ENCODE data around the gene GPR142.

The GPR142 gene

DNA sequence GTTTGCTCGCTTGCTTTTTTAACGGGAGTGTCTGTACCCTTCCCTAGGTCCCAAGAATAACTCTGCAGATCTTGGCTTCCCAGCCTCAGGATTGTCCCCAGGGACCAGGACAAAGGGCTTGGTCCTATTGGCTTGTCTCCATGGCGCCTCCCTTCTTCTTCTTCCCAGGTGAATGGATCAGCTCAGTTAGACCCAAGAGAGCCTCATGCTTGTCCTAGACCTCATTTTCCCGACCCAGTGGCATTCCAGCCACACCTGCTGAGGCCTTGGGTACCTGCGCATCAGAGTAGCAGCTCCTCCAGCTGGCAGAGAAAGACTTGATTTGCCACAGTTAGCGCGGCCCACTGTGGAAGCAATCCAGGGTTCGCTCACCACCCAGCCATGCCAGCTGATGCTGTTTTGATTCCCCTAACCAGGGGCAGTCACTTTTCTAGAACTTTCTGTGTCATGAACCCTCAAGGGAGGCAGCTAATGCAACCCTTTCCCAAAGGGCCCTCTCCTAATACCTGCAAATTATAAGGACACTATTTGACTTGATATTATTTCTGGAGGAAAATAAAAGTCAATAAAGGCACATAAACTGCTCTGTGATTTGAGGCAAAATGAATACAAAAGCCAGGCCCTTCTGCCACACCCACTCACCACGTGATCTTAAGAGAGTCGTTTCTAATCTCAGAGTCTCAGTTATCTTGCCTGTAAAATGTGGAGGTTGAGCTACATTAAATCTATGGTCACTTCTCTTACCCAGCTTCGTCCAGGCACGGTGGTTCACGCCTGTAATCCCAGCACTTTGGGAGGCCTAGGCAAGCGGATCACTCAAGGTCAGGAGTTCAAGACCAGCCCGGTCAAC lies 13.9 kb downstream of the GPR142 start:
- ATAC-seq = no peak
- no peak for TF ChIP-seq ESRRG (CRISPR knock-in tag; IDR thresholded peaks at IDR 0.05)
- TF ChIP-seq ZNF70 (CRISPR knock-in tag; IDR thresholded peaks at IDR 0.05) = no peak
- TF ChIP-seq ZNF565 (CRISPR knock-in tag; conservative IDR thresholded peaks at IDR 0.05; ENCODE audit: low read depth) = no peak
- no peak for TF ChIP-seq OSR1 (CRISPR knock-in tag; IDR thresholded peaks at IDR 0.05)
- TF ChIP-seq TSHZ2 (CRISPR knock-in tag; IDR thresholded peaks at IDR 0.05) = no peak
- no peak for TF ChIP-seq ZFP3 (CRISPR knock-in tag; IDR thresholded peaks at IDR 0.05)
- no peak for TF ChIP-seq ZFP30 (CRISPR knock-in tag; IDR thresholded peaks at IDR 0.05)
- no peak for TF ChIP-seq TOX (CRISPR knock-in tag; IDR thresholded peaks at IDR 0.05; ENCODE audit: borderline replicate concordance)
- no peak for TF ChIP-seq SNAI2 (CRISPR knock-in tag; IDR thresholded peaks at IDR 0.05)
- TF ChIP-seq ARNTL (CRISPR knock-in tag; IDR thresholded peaks at IDR 0.05; ENCODE audit: borderline replicate concordance, low read depth) = no peak
- TF ChIP-seq ZC3H10 (CRISPR knock-in tag; IDR thresholded peaks at IDR 0.05) = no peak
- TF ChIP-seq TCF4 (CRISPR knock-in tag; IDR thresholded peaks at IDR 0.05; ENCODE audit: borderline replicate concordance) = no peak
- TF ChIP-seq CSDC2 (CRISPR knock-in tag; IDR thresholded peaks at IDR 0.05) = no peak

- no peak for TF ChIP-seq PATZ1 (CRISPR knock-in tag; IDR thresholded peaks at IDR 0.05; ENCODE audit: borderline replicate concordance)
- TF ChIP-seq ARNTL (CRISPR knock-in tag; IDR thresholded peaks at IDR 0.05; ENCODE audit: borderline replicate concordance, low read depth) = no peak
- TF ChIP-seq PPARA (CRISPR knock-in tag; IDR thresholded peaks at IDR 0.05; ENCODE audit: borderline replicate concordance) = no peak
- TF ChIP-seq GLIS3 (CRISPR knock-in tag; IDR thresholded peaks at IDR 0.05) = no peak
- TF ChIP-seq ZFP30 (CRISPR knock-in tag; IDR thresholded peaks at IDR 0.05) = no peak
- TF ChIP-seq POU6F1 (CRISPR knock-in tag; IDR thresholded peaks at IDR 0.05; ENCODE audit: borderline replicate concordance, low read depth) = no peak
- TF ChIP-seq RARB (CRISPR knock-in tag; IDR thresholded peaks at IDR 0.05) = no peak
- no peak for TF ChIP-seq ZNF70 (CRISPR knock-in tag; IDR thresholded peaks at IDR 0.05)
- no peak for TF ChIP-seq ISL1 (CRISPR knock-in tag; IDR thresholded peaks at IDR 0.05)
- TF ChIP-seq BACH2 (CRISPR knock-in tag; IDR thresholded peaks at IDR 0.05; ENCODE audit: borderline replicate concordance) = no peak
- no peak for TF ChIP-seq TSHZ2 (CRISPR knock-in tag; IDR thresholded peaks at IDR 0.05)
- TF ChIP-seq, protein P1, sequence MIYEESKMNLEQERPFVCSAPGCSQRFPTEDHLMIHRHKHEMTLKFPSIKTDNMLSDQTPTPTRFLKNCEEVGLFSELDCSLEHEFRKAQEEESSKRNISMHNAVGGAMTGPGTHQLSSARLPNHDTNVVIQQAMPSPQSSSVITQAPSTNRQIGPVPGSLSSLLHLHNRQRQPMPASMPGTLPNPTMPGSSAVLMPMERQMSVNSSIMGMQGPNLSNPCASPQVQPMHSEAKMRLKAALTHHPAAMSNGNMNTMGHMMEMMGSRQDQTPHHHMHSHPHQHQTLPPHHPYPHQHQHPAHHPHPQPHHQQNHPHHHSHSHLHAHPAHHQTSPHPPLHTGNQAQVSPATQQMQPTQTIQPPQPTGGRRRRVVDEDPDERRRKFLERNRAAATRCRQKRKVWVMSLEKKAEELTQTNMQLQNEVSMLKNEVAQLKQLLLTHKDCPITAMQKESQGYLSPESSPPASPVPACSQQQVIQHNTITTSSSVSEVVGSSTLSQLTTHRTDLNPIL (CRISPR knock-in tag; IDR thresholded peaks at IDR 0.05; ENCODE audit: low read depth) = no peak
- no peak for TF ChIP-seq SNAI2 (CRISPR knock-in tag; IDR thresholded peaks at IDR 0.05)
- TF ChIP-seq CSDC2 (CRISPR knock-in tag; IDR thresholded peaks at IDR 0.05) = no peak
- no peak for TF ChIP-seq ZNF565 (CRISPR knock-in tag; conservative IDR thresholded peaks at IDR 0.05; ENCODE audit: low read depth)
- no peak for TF ChIP-seq ZNF8 (CRISPR knock-in tag; IDR thresholded peaks at IDR 0.05)
- no peak for TF ChIP-seq TCF4 (CRISPR knock-in tag; IDR thresholded peaks at IDR 0.05; ENCODE audit: borderline replicate concordance)
- ATAC-seq = no peak; the same call in 2 of the 3 replicates
Observed at GRCh38 chr17:74383141-74383540, 15.8 kb downstream of the GPR142 start.
